Measurements from ENCODE around the gene SLX1B. TPM values are rescaled to one million over a fixed set of nuclear protein-coding genes. Genes with fewer than 3 reads are reported as not detected.
"Not testable (repeated sequence)": the region's sequence is repeated elsewhere in the genome, so short reads cannot be mapped to it uniquely, and the experiment has no call there.

The SLX1B gene
- total RNA-seq, 4 donors from 2014 or later = 14.3 to 41.9 (median 30.7) TPM

DNA sequence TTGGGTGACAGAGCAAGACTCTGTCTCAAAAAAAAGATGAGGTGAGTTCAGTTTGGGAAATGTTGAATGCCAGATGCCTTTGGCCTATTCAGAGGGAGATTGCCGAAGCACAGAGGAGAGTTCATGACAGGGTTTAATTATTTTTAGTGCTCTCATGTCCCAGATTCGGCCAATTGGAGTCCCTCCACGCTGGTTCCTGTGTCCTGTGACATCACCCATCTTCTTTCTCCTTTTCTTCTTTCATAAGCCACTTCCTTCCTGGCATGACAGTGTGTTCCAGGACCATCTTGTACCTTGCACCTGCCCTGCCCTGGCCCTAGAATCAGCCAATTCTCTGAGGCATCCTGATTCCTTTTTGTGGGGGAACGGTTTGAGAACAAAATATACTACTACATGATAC lies 17.7 kb downstream of the SLX1B start:
- not testable (repeated sequence) for H3K27ac ChIP-seq; H3K27me3 ChIP-seq; H3K4me1 ChIP-seq; H3K36me3 ChIP-seq; DNase-seq (ENCODE audit: low spot score in 2 of 2); H3K9me3 ChIP-seq; H3K4me3 ChIP-seq
- no CpG with 5 or more reads among the region's 4 CpGs for WGBS

- not testable (repeated sequence) for H3K27ac ChIP-seq, H3K4me3 ChIP-seq, H3K27me3 ChIP-seq, H3K36me3 ChIP-seq, H3K4me1 ChIP-seq, H3K9me3 ChIP-seq
- peak; percentile 29 to 76 for DNase-seq (ENCODE audit: low spot score in 2 of 2)
- 70% methylated on average over 4 of the region's 12 CpGs for WGBS
Measured at GRCh38 chr16:29482276-29482675, 27.9 kb downstream of the SLX1B start.

- H3K9me3 ChIP-seq; H3K27me3 ChIP-seq; H3K4me3 ChIP-seq; H3K27ac ChIP-seq; DNase-seq (ENCODE audit: low spot score in 2 of 2); H3K4me1 ChIP-seq; H3K36me3 ChIP-seq: not testable (repeated sequence)
- WGBS = no CpG with 5 or more reads among the region's 6 CpGs
Measured at GRCh38 chr16:29506308-29506707, 52.0 kb downstream of the SLX1B start, which contains the start of gene NPIPB12. TSS of gene NPIPB12 (minus strand) at chr16:29506408.

Other genes with a start within 250 kb of the SLX1B start
- 10 to 100 TPM in 1 of 4 donors, 1 to 10 TPM in 1, under 1 TPM in 2; 0.47 to 25.3 (median 2.7) TPM for gene NPIPB11, start 47.8 kb upstream of the SLX1B start, total RNA-seq
- 10 to 100 TPM; 11.3 to 24.0 (median 16.9) TPM for gene BOLA2, start 182 bp upstream of the SLX1B start, total RNA-seq
- 10 to 100 TPM in 1 of 4 donors, 1 to 10 TPM in 3; 5.0 to 11.0 (median 9.0) TPM for gene SULT1A4, start 5.4 kb downstream of the SLX1B start, total RNA-seq
- gene NPIPB12, start 51.9 kb downstream of the SLX1B start, total RNA-seq = 100 to 1,000 TPM in 2 of 4 donors, 10 to 100 TPM in 2; 29.3 to 311 (median 86.3) TPM
- 1 to 10 TPM; 2.2 to 6.3 (median 4.7) TPM for gene SPN, start 208.7 kb downstream of the SLX1B start, total RNA-seq
- 1 to 10 TPM; 2.2 to 5.5 (median 3.5) TPM for gene QPRT, start 224.6 kb downstream of the SLX1B start, total RNA-seq